NCI-H1417 (cell line): Measurements from ENCODE around the gene RXFP1.

Experiments used
- DNase-seq, 3 experiments: peaks; one replicate each; lab custom pipeline; 2025; lab: John Stamatoyannopoulos, UW

The RXFP1 gene

GRCh38 chr4:158521484-158522088 lies at the start of gene RXFP1:
Gene RXFP1, plus strand, starts transcription at chr4:158521882. Its CDS starts 95 bp downstream, at chr4:158521977.
- no peak for DNase-seq

DNA sequence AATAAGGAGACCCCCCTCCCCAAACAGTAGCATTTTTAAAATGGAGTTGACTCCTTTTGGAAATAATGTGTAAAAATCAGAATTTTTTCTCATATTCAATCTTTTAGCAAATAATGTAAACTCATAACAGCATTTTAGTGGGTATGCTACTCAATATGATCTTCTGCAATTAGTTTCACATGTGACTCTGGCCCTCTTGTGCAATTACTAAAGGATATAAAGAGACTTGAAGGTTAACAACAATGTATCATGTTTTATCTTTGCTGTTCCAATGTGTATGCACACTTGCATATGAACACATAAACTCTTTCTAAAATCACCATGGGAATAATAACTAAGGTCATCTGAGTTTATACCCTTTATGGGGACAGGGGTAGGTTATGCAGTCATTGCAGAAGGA lies 39.9 kb upstream of the RXFP1 start:
- no peak for DNase-seq

DNA sequence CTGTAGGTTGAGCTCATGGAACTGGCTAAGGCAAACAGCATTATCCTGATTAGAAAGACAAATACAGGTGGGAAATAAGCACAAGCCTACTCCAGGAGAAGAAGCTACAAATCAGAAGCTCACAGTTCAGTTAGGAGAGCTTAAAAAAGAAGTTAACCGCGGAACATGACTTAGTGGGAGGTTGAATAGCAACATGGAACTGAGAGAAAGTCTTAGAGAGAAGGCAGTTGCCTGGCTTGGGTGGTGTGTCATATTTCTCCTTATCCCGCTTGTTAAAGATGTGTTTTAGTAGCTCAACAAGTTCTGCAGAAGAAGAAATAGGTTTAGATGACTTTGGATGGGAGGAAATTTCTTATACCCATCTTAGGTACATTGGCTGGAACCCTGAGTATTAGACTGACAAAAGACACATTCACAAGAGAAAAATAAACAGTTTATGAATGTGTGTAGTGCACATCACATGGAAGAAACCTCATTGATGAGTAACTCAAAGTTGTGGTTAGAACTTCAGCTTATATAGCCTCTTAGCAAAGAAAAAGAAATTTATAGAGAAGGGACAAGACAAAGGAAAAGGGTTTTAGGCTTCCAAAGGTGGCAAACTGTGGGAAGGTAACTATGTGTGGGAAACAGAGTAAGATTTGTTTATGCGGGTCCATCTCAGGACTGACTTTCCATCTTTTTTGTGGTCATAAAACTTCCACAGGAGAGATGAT lies 37.4 kb upstream of the RXFP1 start:
- DNase-seq: no peak

DNA sequence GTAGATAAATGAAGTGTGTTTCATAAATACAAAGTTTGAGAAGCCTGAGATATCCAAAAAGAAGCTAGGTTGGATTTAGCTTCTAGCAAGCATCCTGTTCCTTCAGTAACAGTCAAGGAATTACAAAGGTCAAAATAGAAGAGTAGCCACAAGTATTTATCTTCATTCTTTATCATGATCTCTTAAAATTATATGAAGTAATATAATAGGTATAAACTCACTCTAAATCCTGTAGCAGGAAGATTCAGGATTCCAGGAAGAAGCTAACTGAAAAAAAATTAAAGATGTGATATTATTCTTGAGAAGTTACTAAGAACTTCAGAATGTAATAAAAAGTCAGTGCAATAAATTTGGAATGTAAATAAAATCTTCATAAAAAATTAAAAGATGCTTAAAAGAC lies 31.1 kb upstream of the RXFP1 start:
- DNase-seq: no peak

DNA sequence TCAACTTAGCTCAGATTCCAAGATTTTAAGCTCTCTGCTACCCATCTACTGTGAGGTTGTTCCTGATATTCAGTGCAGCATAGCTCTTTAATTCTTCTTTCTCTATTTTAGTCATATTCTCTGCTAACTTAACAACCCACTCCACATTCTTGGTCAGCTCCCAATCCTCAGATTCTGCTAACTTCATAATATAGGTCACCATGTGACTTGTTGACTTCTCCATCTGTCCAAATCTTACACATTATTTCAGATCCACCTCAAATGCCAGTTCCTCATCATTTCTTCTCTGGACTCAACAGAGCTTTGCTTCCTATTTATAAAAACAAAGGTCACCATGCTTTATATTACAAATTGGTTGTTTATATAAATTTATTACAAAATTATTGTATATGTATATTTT lies 29.3 kb upstream of the RXFP1 start:
- DNase-seq: no peak

DNA sequence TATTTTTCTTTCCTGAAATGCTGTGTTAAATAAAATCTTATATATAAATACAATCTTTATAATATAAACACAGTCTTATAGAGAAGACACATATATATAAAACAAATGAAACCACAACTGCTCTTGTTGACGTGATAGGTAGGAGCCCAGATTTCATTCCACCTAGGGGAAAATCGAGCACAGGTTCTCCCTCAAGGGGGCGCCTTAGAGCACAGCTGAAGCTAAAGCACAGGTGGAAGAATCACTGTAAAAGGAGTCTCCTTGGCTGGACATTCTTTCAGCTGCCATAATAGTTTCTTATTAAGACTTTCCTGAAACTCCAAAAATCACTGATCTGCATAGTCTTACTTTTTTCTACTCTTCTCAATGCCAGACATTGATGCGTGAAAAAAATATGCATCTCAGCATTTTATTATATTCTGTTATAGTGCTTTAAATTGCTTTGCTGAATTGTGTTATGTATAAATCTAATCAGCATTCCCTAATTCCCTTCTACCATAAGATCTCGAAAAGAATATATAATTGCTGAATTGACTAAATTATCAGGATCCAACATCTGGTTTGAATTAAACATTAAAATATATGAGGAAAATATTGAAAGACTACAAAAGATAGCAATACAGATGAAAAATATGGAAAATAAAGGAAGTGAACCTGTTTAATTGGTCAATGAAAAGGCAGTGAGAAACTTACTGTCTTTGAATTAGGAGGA lies 25.5 kb upstream of the RXFP1 start:
- peak; percentile 9 to 55 (median 9) for DNase-seq

DNA sequence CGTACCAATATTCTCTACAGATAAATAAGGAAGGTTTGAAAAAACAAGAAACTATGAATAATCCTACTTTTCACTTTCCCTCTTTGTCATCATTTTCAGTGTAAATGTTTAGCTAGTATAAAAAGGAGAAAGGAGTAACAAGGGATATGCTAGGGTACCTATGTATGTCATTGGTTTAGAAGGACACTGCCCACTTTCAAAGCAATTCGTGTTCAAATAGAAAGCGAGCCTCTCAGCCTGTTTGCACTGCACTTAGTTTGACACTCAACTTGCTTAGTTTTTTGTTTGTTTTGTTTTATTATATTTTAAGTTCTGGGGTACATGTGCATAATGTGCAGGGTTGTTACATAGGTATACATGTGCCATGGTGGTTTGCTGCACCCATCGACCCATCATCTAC lies 21.6 kb upstream of the RXFP1 start:
- no peak for DNase-seq

GRCh38 chr4:158513256-158513655 lies 8.4 kb upstream of the RXFP1 start:
- no peak for DNase-seq

- DNase-seq: no peak
These were observed 2.5 kb upstream of the RXFP1 start for GRCh38 chr4:158519226-158519625.

- DNase-seq: no peak
These were observed 2.4 kb downstream of the RXFP1 start for GRCh38 chr4:158523990-158524535.

DNA sequence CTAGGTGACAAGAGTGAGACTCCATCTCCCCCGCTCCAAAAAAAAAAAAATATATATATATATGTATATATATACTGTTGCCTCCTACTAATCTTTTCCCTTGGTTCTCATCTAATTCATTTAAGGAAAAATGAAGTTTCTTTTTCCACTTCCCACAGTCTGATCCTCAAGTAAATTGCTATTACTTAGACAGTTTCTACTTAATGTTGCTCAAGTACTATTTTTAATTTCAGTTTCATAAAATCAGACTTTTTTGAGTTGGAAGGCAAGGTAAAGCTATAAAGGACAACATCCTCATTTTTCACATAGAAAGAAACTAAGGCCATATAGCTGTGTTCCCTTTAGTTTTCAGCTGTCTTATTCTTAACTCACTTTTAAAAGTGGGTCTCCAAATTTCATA lies 5.8 kb downstream of the RXFP1 start:
- DNase-seq: no peak

GRCh38 chr4:158529505-158529904 lies 7.8 kb downstream of the RXFP1 start:
- no peak for DNase-seq

DNA sequence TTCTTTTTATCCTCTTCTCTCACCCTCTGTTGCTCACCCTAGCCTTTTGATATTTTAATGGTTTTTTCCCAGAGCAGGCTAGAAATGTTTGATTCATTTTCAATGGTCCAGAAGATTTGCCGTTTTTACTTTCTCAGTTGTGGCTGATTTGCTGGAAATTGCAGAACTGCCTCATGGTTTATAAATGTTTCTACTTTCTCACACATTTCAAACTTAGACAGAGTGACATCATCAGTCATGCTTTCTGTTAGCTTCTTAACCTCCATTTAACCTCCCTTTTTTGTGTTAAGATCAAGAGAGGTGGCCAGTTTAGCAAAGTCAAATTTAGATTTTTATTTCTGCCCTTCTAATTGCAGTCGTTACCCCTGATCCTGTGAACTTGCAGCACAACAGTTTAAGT lies 8.7 kb downstream of the RXFP1 start:
- no peak for DNase-seq

DNA sequence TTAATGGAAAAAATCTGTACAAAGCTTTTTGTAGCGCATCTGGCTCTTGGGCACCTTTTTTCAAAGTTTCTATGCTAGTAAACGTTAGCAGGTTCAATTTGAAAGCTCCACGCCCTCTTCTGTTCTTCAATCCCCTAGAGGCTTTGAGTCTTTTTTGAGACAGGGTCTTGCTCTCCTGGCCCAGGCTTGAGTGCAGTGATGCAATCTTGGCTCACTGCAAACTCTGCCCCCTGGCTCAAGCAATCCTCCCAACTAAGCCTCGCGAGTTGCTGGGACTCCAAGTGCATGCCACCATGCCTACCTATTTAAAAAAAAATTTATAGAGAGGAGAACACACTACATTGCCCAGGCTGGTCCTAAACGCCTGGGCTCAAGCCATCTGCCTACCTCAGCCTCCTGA lies 9.2 kb downstream of the RXFP1 start:
- DNase-seq: no peak

DNA sequence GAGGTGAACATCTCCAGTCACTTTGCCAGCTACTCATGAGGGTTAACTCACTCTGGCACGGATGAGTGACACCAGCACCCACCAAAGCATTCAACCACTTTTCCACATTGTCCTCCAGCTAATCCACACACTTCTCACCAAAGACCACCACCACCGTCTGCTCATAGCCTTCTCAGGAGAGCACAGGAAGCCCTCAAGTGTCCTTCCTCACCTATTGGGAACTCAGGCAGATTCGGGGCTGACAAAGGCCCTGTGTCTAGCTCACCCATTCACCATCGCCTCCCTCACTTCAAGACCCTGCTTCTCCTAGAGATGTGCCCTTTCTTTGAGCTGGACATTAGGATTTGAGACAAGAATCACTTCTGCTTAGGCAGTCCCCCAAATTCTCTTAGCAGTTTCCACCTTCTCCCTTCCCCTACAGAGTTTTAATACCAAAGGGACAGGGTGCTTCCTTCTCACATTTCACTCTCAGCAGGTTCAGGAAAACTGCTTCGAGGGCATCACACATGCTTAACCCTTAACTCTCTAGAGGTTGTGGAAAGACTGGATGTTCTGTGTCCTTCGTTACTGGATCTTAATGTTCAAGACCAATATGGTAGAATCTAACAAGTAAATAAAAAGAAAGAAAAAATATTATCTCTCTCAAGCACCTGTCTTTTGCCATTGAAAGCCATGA lies 11.0 kb downstream of the RXFP1 start:
- DNase-seq: no peak

- no peak for DNase-seq
These were observed 13.0 kb downstream of the RXFP1 start for GRCh38 chr4:158534727-158535126.

- no peak for DNase-seq
These were observed 13.5 kb downstream of the RXFP1 start for GRCh38 chr4:158535130-158535614.

DNA sequence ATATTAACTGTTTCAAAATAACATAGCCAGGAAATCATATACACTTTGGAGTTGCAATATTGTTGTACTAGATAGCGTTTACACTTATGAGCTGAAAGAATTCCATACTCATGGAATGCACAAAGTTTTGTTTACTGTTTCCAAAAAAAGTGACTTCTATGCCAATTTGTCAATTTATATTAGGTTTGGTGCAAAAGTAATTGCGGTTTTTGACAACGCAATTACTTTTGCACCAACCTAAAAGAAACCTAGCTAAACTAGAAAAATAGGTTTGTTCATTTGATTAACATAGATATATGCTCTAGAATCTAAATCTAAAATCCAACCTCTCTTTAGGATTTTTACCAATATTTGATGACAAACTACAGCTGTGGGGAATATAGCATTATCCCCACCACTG lies 15.2 kb downstream of the RXFP1 start:
- DNase-seq: no peak

DNA sequence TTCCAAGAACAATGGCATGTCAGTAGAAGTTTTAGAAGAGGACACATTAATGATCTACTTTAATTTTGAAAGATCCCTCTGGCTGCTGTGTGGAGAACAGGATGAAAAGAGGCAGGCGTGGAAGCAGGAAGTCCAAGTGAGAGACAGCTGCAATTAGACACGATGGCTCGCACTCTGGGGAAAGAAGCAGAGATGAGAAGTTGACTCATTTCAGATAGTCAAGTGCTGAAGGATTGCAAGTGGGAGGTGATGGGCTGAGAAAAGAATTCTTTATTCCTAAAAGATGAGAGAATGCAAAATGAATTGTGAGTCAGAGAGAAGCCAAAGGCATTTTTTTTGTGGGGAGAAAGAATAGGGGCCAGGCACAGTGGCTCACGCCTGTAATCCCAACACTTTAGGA lies 16.5 kb downstream of the RXFP1 start:
- DNase-seq: no peak

GRCh38 chr4:158538911-158539310 lies 17.2 kb downstream of the RXFP1 start:
- no peak for DNase-seq

DNA sequence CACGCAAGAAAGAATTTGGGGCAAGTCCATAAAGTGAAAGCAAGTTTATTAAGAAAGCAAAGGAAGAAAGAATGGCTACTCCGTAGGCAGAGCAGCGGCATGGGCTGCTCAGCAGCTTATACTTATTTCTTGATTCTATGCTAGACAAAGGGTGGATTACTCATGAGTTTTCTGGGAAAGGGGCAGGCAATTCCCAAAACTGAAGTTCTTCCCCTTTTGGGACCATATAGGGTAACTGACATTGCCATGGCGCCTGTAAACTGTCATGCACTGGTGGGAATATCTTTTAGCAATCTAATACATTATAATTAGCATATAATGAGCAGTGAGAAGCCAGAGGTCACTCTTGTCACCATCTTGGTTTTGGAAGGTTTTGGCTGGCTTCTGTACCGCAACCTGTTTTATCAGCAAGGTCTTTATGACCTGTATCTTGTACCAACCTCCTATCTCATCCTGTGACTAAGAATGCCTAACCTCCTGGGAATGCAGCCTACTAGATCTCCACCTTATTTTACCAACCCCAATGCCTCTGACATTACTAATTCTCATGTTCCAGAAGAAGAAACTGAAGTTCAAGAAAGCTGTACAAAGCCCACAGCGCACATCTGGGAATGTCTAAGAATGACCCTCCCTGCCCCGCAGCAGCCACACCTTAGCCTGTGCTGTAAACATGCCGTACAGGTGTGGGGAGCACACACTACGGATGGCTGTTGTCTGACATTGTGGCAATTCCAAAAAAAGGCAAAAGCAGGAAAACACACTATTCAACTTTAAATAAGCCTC lies 18.6 kb downstream of the RXFP1 start:
- DNase-seq: no peak

DNA sequence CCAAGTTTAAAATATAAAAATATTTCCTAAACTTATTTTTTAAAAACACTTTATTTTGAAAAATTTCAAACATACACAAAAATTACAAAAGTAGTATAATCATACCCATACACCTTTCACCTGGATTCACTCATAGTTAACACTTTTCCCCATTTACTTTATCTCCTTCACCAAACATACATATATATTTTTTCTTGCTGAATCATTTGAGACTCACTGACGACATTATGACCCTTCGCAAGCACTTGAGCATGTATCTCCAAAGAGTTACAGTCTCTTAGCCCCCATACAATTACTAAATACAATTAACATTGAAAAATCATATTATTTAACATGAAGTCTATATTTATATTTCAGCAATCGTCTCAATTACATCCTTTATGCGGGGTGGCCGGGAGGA lies 19.8 kb downstream of the RXFP1 start:
- no peak for DNase-seq
